HG02759 (cell line): ENCODE results near the gene PMAIP1.
A peak's percentile ranks its signal among the peaks of the same experiment; 100 is the strongest.

Experiments
- ATAC-seq: cut with Tn5 transposase; IDR thresholded peaks from one replicate; pipeline ENCODE4 v1.9.1; 2021; ENCODE audit warnings: mild to moderate bottlenecking, moderate library complexity; ENCODE audit not compliant: unreplicated experiment

Gene PMAIP1

GRCh38 chr18:59945544-59945943 is 45.7 kb downstream of the PMAIP1 start:
- ATAC-seq = no peak

DNA sequence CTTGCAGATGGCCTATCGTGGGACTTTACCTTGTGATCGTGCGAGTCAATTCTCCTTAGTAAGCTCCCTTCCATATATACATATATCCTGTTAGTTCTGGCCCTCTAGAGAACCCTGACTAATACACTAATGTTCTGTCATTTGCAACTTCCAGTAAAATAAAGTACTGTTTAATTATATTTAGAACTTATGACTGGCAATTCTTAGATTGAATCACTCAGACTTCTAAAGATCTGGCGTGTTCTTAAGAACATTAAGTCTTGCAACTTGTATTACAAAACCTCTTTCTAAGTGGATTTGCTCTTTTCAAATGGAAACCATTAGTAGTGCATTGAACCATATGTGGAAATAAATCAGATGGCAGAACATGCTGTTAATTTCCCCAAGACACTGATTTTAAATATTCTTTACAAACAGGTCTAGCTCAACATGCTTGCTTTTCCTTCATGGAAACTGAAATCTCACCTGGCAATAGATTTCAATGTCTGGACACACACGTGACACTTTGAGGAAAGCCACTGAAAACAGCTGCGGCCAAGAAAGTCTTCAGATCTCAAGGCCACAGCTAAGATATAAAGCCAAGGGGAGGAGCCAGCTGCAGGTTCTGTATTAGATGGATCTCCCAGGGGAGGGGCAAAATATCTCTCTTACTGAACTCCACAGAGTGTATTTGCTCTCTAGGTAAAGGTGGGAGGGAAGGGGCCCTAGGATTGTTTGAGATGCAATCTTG is 50.6 kb downstream of the PMAIP1 start:
- ATAC-seq = no peak

DNA sequence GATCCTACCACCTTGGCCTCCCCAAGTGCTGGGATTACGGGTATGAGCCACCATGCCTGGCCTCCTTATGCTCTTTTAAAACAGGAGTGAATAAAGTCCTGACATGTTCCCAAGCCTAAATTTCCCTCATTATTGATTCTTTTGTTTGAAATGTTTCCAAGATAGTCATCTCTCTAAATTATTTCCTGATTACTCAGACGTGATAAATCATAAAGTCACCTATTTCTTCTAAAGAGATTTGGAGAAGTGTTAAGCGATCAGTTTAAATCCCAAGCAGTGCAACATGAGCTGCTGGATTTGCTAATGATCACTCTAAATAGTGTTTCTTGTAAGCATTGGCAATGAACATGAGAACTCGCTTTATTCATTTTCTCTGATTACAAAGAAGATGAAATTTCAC is 51.8 kb downstream of the PMAIP1 start:
- no peak for ATAC-seq

DNA sequence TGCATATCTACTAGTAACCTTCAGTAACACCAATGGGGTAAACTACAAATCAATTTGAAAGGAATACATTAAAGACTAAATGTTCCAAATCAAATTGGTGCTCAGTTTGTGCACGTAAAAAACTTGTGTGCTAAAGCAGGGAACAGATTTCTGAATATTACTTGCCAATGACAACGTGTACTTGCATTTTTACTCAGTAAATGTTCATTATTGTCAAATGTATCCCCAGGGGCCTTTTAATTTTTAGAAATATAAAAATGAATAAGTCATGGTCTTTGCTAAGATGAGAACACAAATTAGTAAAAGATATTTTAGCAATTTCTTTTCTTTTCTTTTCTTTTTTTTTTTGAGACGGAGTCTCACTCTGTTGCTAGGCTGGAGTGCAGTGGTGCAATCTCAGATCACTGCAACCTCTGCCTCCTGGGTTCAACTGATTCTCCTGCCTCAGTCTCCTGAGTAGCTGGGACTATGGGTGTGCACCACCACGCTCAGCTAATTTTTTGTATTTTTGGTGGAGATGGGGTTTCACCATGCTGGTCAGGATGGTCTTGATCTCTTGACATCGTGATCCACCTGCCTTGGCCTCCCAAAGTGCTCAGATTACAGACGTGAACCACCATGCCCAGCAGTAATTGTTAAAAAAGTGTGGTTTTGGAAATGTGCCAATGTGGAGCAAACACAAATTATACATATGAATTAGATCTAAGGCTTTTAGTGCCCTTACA is 52.6 kb downstream of the PMAIP1 start:
- peak; percentile 7 for ATAC-seq
